HG03196 (cell line): ENCODE results near the gene C10orf71.

Experiments used
- ATAC-seq: cut with Tn5 transposase; IDR thresholded peaks from one replicate; pipeline ENCODE4 v1.9.1; 2021; ENCODE audit not compliant: unreplicated experiment

Gene C10orf71, protein sequence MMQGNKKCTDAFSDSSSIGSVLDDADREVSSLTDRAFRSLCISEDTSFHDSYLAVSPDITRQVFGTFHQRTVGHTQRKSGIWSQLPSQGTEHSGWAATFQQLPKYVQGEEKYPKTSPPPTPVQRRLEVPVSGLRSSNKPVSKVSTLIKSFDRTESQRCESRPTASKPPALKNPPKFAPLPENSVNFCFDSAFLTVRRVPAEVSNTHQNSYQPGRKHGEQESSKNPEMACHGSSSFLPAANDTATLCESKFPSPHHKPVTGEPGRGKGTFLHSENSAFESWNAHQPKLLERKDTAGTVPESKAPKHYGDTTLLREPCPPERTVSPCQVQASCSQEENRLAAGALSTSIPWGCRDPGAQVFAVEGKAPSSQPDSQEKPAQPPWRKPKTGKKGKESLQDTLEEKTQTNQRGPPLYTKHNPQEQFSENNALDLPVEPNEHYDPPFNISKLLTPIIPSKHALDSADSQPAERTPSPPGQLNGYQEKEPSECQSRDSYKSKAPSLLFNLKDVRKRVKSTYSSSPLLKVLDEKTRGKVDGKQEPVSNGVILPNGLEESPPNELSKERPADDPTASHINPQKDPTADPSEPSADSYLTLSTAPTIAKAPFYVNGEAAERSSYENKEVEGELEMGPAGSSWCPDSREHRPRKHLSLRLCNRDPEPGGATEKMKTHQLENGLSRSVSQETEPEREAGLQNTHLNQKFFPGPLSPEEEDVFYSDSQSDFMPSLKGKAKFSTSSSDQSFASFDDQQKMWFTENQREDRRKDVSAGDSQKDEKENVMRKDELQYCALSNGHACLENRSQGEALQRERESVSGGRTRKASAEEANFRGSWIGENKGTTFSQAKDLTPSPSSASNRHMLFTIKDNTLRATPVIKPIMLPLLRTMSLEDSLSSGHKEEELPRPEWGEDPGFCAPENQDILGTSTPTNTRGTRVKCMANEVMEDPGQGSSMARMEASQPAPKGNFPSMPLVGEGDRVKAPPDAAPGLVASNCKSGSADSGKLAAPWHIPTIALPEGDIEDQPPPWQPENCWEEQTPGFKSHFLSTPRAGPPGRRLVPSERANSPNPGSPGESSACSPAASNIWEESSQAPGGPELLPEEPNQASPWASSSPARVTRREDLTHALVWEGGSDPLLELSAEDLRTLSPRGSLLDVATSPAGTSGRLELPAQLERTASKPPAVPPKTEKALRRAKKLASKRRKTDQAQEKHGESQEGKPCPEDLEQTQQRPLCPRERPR (N-terminal part only)

GRCh38 chr10:49298983-49299815 is at the start of gene C10orf71:
C10orf71 (plus strand) TSS chr10:49299170; CDS start chr10:49322546, 23,376 bp downstream.
- ATAC-seq, result no peak

DNA sequence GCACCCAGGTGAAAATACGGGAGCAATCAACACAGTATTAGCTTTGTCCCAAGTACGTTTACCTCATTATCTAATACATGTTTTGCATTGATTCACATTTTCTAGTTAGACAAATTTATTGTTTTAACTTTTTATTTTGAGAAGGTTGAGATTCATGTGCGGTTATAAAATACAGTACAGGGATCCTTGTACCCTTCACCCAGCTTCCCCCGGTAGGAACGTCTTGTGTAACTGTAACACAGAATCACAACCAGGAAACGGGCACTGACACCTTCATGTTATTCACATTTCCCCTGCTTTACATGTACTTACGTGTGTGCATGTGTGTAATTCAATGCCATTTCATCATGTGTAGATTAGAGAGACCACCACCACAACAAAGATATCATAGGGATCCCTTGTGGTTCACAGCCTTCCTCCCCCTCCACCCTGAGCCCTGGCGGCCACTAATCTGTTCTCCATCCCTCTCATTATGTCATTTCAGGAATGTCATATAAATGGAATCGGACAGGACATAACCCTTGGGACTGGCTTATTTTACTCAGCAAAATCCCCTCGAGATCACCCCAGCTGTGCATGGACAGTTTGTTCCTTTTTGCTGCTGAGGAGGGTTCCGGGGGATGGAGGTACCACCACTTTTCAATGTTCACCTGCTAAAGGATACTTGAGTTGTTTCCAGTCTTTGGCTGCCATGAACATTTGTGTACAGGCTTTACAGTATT is 46.5 kb upstream of the C10orf71 start:
- ATAC-seq, result no peak

DNA sequence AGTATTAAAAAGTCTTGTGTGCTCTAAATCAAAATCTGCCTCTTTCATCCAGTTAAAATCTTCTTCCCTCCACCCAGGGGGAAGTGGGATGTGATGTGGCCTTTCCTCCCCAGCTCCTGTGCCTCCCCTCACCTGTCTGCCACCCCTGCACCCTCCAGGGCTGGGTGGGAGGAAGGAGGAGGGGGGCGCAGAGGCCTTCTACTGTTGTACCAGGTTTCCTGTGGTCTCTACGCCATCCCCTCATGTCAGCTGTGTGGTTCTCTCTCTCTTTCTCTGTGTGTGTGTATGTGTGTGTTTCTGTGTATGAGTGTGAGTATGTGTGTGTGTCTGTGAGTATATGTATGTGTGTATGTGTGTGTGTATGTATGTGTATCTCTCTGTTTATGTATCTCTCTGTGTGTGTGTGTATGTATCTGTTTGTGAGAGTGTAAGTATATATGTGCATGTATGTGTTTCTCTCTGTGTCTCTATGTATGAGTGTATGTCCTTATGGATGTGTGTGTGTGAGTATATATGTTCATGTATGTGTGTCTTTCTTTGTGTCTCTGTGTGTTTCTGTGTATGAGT is 45.5 kb upstream of the C10orf71 start:
- ATAC-seq, result no peak

DNA sequence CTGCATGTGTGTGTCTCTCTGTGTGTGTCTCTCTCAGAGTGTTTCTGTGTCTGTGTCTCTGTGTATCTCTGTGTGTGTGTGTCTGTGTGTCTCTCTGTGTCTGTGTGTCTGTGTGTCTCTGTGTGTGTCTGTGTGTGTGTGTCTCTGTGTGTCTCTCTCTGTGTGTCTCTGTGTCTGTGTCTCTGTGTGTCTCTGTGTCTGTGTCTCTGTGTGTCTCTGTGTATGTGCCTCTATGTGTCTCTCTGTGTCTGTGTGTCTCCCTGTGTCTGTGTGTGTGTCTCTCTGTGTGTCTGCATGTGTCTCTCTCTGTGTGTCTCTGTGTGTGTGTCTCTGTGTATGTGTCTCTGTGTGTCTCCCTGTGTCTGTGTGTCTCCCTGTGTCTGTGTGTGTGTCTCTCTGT is 44.8 kb upstream of the C10orf71 start:
- ATAC-seq, result no peak

- ATAC-seq, result no peak
These were observed 44.2 kb upstream of the C10orf71 start for GRCh38 chr10:49254556-49255318.

GRCh38 chr10:49255883-49256282 is 43.1 kb upstream of the C10orf71 start:
- ATAC-seq, result no peak

- no peak for ATAC-seq
These were observed 41.8 kb upstream of the C10orf71 start for GRCh38 chr10:49257154-49257553.

- ATAC-seq, result no peak
These were observed 41.2 kb upstream of the C10orf71 start for GRCh38 chr10:49257626-49258349.

- no peak for ATAC-seq
These were observed 40.7 kb upstream of the C10orf71 start for GRCh38 chr10:49258350-49258683.

- no peak for ATAC-seq
These were observed 38.2 kb upstream of the C10orf71 start for GRCh38 chr10:49260644-49261296.

DNA sequence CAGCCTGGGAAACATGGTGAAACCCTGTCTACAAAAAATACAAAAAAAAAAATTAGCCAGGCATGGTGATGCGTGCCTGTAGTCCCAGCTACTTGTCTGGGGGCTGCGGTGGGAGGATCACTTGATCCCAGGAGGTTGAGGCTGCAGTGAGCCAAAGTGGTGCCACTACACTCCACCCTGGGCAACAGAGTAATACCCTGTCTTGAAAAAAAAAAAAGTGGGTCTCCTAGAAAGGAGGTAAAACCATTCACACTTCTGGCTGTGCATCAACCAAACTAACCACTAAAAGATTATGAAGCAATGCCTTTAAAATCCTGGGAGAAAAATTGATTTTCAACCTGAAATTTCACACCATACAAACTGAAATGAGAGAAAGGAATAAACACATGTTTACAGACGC is 35.4 kb upstream of the C10orf71 start:
- no peak for ATAC-seq

DNA sequence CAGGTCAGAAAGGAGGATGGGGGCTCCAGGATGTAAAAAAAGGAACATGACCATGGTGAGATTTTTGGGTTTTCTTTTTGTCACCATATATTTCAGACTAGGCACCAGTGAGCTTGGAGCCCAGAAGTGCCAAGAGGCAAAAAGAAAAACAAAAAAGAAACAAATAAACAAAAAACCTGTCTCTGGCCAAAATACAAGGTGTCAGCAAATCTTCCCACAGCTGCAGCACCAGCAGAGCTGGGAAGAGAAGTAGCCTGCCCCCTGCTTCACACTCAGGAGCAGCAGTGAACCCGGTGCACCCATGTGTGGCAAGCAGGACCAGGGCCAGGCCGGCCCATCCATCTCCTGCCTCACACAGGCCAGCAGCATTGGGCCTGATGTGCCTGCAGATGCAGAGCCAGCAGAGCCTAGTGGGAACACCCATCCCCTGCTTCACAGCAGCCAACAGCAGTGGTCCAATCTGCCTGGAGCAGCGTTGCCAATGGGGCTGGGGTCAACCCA is 34.7 kb upstream of the C10orf71 start:
- no peak for ATAC-seq

DNA sequence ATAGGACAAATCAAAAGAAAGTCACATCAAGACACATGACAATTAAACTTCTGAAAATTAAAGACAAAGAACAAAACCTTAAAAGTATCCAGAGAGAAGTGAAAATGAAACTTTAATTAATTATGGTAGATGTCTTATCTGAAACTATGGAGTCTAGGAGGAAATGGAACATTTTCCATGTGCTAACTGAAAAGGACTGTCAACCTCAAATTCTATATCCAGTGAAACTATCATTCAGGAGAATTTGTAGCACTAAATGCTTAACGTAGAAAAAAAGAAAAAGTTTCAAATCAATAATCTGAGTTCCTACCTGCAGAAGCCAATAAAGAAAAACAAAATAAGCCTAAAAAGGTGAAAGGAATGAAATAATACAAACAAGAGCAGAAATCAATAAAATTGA is 33.1 kb upstream of the C10orf71 start:
- no peak for ATAC-seq

GRCh38 chr10:49268185-49268584 is 30.8 kb upstream of the C10orf71 start:
- ATAC-seq, result no peak

- no peak for ATAC-seq
These were observed 29.4 kb upstream of the C10orf71 start for GRCh38 chr10:49269523-49269922.

DNA sequence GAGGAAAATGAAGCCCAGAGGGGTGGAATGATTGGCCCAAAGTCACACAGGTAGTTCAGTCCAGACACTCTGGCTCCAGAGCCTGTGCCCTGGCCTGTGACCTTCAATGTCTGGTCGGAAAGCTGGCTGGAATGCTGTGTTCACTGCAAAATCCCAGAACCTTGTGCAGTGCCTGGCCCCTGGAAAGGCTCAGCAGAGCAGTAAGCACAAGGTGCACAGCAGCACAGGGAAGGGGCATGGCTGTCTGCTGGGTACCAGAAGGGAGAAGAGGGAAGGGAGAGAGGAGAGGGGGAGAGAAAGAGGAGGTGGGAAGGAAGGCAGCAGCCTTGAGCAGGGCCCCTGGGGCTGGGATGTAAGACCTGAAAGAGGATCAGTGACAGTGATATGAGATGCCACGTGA is 28.4 kb upstream of the C10orf71 start:
- no peak for ATAC-seq

- no peak for ATAC-seq
These were observed 27.6 kb upstream of the C10orf71 start for GRCh38 chr10:49271346-49271745.
